ENCODE measurements around the gene TMPRSS6.
A peak's percentile ranks its signal among the peaks of the same experiment; 100 is the strongest.

The TMPRSS6 gene

GRCh38 chr22:37064553-37064952 lies 45.0 kb downstream of the TMPRSS6 start:
- peaks cover 5% of the 10 kb centered on the region for H3K4me1 Mint-ChIP-seq (ENCODE audit: low read depth)
- H3K27me3 Mint-ChIP-seq (ENCODE audit: low read depth), result peaks cover under 1% of the 10 kb centered on the region
- peaks cover 6% of the 10 kb centered on the region for H3K36me3 Mint-ChIP-seq (ENCODE audit: low read depth)

GRCh38 chr22:37063431-37064420 lies 45.8 kb downstream of the TMPRSS6 start:
- Mint-ChIP-seq H3K36me3 (ENCODE audit: low read depth) (peaks cover 6% of the 10 kb centered on the region), H3K9me3 (no peaks in the 10 kb centered on the region), H3K27me3 (ENCODE audit: low read depth) (no peaks in the 10 kb centered on the region), H3K27ac (no peak overlapping the region), H3K4me3 (no peak overlapping the region), H3K4me1 (ENCODE audit: low read depth) (peaks cover 5% of the 10 kb centered on the region)

More at GRCh38 chr22:37064553-37064952, 45.0 kb downstream of the TMPRSS6 start:
- Mint-ChIP-seq H3K27ac (no peak overlapping the region), H3K4me3 (no peak overlapping the region), H3K9me3 (no peaks in the 10 kb centered on the region)

- Mint-ChIP-seq H3K36me3 (ENCODE audit: low read depth) (peaks cover 8% of the 10 kb centered on the region), H3K27me3 (ENCODE audit: low read depth) (no peaks in the 10 kb centered on the region), H3K27ac (no peak overlapping the region), H3K4me1 (ENCODE audit: low read depth) (peaks cover 5% of the 10 kb centered on the region), H3K9me3 (no peaks in the 10 kb centered on the region), H3K4me3 (no peak overlapping the region)
Observed at GRCh38 chr22:37062702-37063381, 46.7 kb downstream of the TMPRSS6 start.

- Mint-ChIP-seq H3K27me3 (ENCODE audit: low read depth) (no peaks in the 10 kb centered on the region), H3K36me3 (ENCODE audit: low read depth) (peaks cover 12% of the 10 kb centered on the region), H3K9me3 (no peaks in the 10 kb centered on the region), H3K4me1 (ENCODE audit: low read depth) (peaks cover 5% of the 10 kb centered on the region), H3K4me3 (no peak overlapping the region), H3K27ac (no peak overlapping the region)
Observed at GRCh38 chr22:37062376-37062675, 47.2 kb downstream of the TMPRSS6 start.

- Mint-ChIP-seq H3K36me3 (ENCODE audit: low read depth) (peaks cover 12% of the 10 kb centered on the region), H3K4me3 (no peak overlapping the region), H3K9me3 (no peaks in the 10 kb centered on the region), H3K27me3 (ENCODE audit: low read depth) (no peaks in the 10 kb centered on the region), H3K27ac (no peak overlapping the region), H3K4me1 (ENCODE audit: low read depth) (peaks cover 5% of the 10 kb centered on the region)
Observed at GRCh38 chr22:37061611-37062375, 47.7 kb downstream of the TMPRSS6 start.

GRCh38 chr22:37060801-37061610 lies 48.5 kb downstream of the TMPRSS6 start:
- H3K27me3 Mint-ChIP-seq (ENCODE audit: low read depth), result no peaks in the 10 kb centered on the region
- no peaks in the 10 kb centered on the region for H3K9me3 Mint-ChIP-seq
- H3K4me3 Mint-ChIP-seq, result no peak overlapping the region
- peak overlapping the region; percentile 15 for H3K27ac Mint-ChIP-seq
- H3K36me3 Mint-ChIP-seq (ENCODE audit: low read depth), result peaks cover 16% of the 10 kb centered on the region
- peaks cover 5% of the 10 kb centered on the region for H3K4me1 Mint-ChIP-seq (ENCODE audit: low read depth)

GRCh38 chr22:37059876-37060449 lies 49.5 kb downstream of the TMPRSS6 start:
- H3K4me3 Mint-ChIP-seq, result no peak overlapping the region

GRCh38 chr22:37058917-37059701 lies 50.4 kb downstream of the TMPRSS6 start:
- peaks cover 17% of the 10 kb centered on the region for H3K36me3 Mint-ChIP-seq (ENCODE audit: low read depth)

More at GRCh38 chr22:37059876-37060449, 49.5 kb downstream of the TMPRSS6 start:
- Mint-ChIP-seq H3K27me3 (ENCODE audit: low read depth) (no peaks in the 10 kb centered on the region), H3K36me3 (ENCODE audit: low read depth) (peaks cover 20% of the 10 kb centered on the region), H3K9me3 (no peaks in the 10 kb centered on the region), H3K27ac (no peak overlapping the region), H3K4me1 (ENCODE audit: low read depth) (peaks cover 5% of the 10 kb centered on the region)

GRCh38 chr22:37057796-37058510 lies 51.6 kb downstream of the TMPRSS6 start:
- peaks cover 17% of the 10 kb centered on the region for H3K36me3 Mint-ChIP-seq (ENCODE audit: low read depth)
- no peaks in the 10 kb centered on the region for H3K9me3 Mint-ChIP-seq
- H3K27me3 Mint-ChIP-seq (ENCODE audit: low read depth), result no peaks in the 10 kb centered on the region
- no peak overlapping the region for H3K27ac Mint-ChIP-seq
- peaks cover 6% of the 10 kb centered on the region for H3K4me1 Mint-ChIP-seq (ENCODE audit: low read depth)
- H3K4me3 Mint-ChIP-seq, result no peak overlapping the region

More at GRCh38 chr22:37058917-37059701, 50.4 kb downstream of the TMPRSS6 start:
- Mint-ChIP-seq H3K27me3 (ENCODE audit: low read depth) (no peaks in the 10 kb centered on the region), H3K4me3 (no peak overlapping the region), H3K27ac (no peak overlapping the region), H3K4me1 (ENCODE audit: low read depth) (peaks cover 5% of the 10 kb centered on the region), H3K9me3 (no peaks in the 10 kb centered on the region)

GRCh38 chr22:37057226-37057625 lies 52.3 kb downstream of the TMPRSS6 start:
- H3K9me3 Mint-ChIP-seq, result no peaks in the 10 kb centered on the region
- H3K27me3 Mint-ChIP-seq (ENCODE audit: low read depth), result no peaks in the 10 kb centered on the region
- H3K27ac Mint-ChIP-seq, result no peak overlapping the region
- peaks cover 17% of the 10 kb centered on the region for H3K36me3 Mint-ChIP-seq (ENCODE audit: low read depth)
- H3K4me1 Mint-ChIP-seq (ENCODE audit: low read depth), result peaks cover 11% of the 10 kb centered on the region
- no peak overlapping the region for H3K4me3 Mint-ChIP-seq

GRCh38 chr22:37056246-37056645 lies 53.3 kb downstream of the TMPRSS6 start:
- Mint-ChIP-seq H3K27ac (no peak overlapping the region), H3K4me1 (ENCODE audit: low read depth) (peaks cover 8% of the 10 kb centered on the region), H3K36me3 (ENCODE audit: low read depth) (peaks cover 17% of the 10 kb centered on the region), H3K4me3 (no peak overlapping the region), H3K27me3 (ENCODE audit: low read depth) (no peaks in the 10 kb centered on the region), H3K9me3 (no peaks in the 10 kb centered on the region)

GRCh38 chr22:37054600-37055365 lies 54.7 kb downstream of the TMPRSS6 start:
- H3K4me1 Mint-ChIP-seq (ENCODE audit: low read depth), result peaks cover 6% of the 10 kb centered on the region
- H3K36me3 Mint-ChIP-seq (ENCODE audit: low read depth), result peaks cover 15% of the 10 kb centered on the region
- H3K4me3 Mint-ChIP-seq, result no peak overlapping the region
- H3K27me3 Mint-ChIP-seq (ENCODE audit: low read depth), result no peaks in the 10 kb centered on the region
- no peaks in the 10 kb centered on the region for H3K9me3 Mint-ChIP-seq
- H3K27ac Mint-ChIP-seq, result no peak overlapping the region
